ENCODE results near the gene IL12RB2.
"Not testable (repeated sequence)": the region's sequence is repeated elsewhere in the genome, so short reads cannot be mapped to it uniquely, and the experiment has no call there.

DNA sequence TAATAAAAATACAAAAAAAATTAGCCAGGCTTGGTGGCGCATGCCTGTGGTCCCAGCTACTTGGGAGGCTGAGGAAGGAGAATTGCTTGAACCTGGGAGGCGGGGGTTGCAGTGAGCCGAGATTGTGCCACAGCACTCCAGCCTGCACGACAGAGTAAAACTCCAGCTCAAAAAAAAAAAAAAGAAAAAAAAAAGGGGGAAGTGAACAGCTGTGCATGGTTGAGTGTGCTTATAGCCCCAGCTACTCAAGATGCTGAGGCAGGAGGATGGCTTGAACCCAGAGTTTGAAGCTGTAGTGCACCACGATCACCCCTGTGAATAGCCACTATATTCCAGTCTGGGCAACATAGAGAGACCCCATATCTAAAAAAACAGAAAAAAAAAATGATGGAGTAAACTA is 138.3 kb downstream of the IL12RB2 start:
- TF ChIP-seq, protein P1, sequence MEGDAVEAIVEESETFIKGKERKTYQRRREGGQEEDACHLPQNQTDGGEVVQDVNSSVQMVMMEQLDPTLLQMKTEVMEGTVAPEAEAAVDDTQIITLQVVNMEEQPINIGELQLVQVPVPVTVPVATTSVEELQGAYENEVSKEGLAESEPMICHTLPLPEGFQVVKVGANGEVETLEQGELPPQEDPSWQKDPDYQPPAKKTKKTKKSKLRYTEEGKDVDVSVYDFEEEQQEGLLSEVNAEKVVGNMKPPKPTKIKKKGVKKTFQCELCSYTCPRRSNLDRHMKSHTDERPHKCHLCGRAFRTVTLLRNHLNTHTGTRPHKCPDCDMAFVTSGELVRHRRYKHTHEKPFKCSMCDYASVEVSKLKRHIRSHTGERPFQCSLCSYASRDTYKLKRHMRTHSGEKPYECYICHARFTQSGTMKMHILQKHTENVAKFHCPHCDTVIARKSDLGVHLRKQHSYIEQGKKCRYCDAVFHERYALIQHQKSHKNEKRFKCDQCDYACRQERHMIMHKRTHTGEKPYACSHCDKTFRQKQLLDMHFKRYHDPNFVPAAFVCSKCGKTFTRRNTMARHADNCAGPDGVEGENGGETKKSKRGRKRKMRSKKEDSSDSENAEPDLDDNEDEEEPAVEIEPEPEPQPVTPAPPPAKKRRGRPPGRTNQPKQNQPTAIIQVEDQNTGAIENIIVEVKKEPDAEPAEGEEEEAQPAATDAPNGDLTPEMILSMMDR (conservative IDR thresholded peaks at IDR 0.05 in 1 of 2, IDR thresholded peaks at IDR 0.05 in 1 of 2; ENCODE audit: low read depth in 1 of 2, low read length in 2 of 2): not testable (repeated sequence)
- TF ChIP-seq EZH2 (IDR thresholded peaks at IDR 0.05; ENCODE audit: low read length, missing control alignments): not testable (repeated sequence)
